Endothelial cell of umbilical vein (primary cell): ENCODE measurements around the gene GABBR2. TPM values are rescaled to one million over a fixed set of nuclear protein-coding genes. Genes with fewer than 3 reads are reported as not detected.

Source experiments
- BruUV-seq: library from RNA; stranded (reverse); fragments of 400-500 nt; replicated peaks from 2 replicates; lab custom pipeline; 2021; lab: Mats Ljungman, UMichigan
- CTCF ChIA-PET: fragments of 300-600, 350-600 bp; sonication (Branson Sonifier 250); formaldehyde crosslinking; loops from one replicate; lab custom pipeline; 2021; ENCODE audit warnings: antibody characterized with exemption, inconsistent platforms; lab: Charles Lee
- POLR2A ChIA-PET: fragments of 300-600, 350-600 bp; sonication (Branson Sonifier 250); formaldehyde crosslinking; loops from one replicate; lab custom pipeline; 2021; ENCODE audit warnings: antibody characterized with exemption, inconsistent platforms; lab: Charles Lee
- DNase-seq: peaks from one replicate; pipeline ENCODE4 v3.0.0-alpha.2; 2011; ENCODE audit warnings: low read depth, low spot score
- FAIRE-seq: peaks from 2 replicates; lab custom pipeline; 2011; peaks lifted over from hg19 to GRCh38; lab: Jason Lieb, UNC
- H2AFZ ChIP-seq: 2 replicates; pipeline ENCODE4 v1.6.0; 2012; ENCODE audit warnings: low read depth, low read length, control low read depth, inconsistent platforms
- H3K27ac ChIP-seq: 2 replicates; pipeline ENCODE4 v1.5.1; 2011; ENCODE audit warnings: low read depth, mild to moderate bottlenecking, control low read depth, low read length, moderate library complexity; ENCODE audit not compliant: insufficient read depth
- H3K27me3 ChIP-seq, 2 experiments: 2 replicates each; pipeline versions ENCODE4 v1.6.0 to v1.6.1; 2011; ENCODE audit warnings: low read length in 2 of 2, mixed read lengths in 1 of 2; ENCODE audit not compliant: control insufficient read depth in 2 of 2, insufficient read depth in 2 of 2
- H3K36me3 ChIP-seq, 2 experiments: 2 replicates in 1 of 2; 3 replicates in 1 of 2; pipeline ENCODE4 v1.5.1; 2011; ENCODE audit warnings: low read length in 2 of 2, mild to moderate bottlenecking in 1 of 2, moderate library complexity in 1 of 2; ENCODE audit not compliant: control insufficient read depth in 2 of 2, insufficient read depth in 2 of 2; ENCODE audit errors: extremely low read depth in 1 of 2
- H3K4me1 ChIP-seq: 3 replicates; pipeline ENCODE4 v1.5.1; 2011; ENCODE audit warnings: mild to moderate bottlenecking, low read length; ENCODE audit not compliant: control insufficient read depth, insufficient read depth; ENCODE audit errors: extremely low read depth
- H3K4me2 ChIP-seq: 2 replicates; pipeline ENCODE4 v1.6.1; 2011; ENCODE audit warnings: low read length, control low read depth, mixed read lengths; ENCODE audit not compliant: insufficient read depth
- H3K4me3 ChIP-seq, 3 experiments: fragments of 200-600 bp in 1 of 3; sonication (generic), shearing (Covaris generic) in 1 of 3; replicated peaks in 1 of 3; 2 replicates each; pipeline ENCODE4 v1.5.1; 2011 to 2016; ENCODE audit warnings: control low read depth in 3 of 3, low read length in 3 of 3, mild to moderate bottlenecking in 2 of 3, inconsistent platforms in 1 of 3, low read depth in 1 of 3, moderate library complexity in 1 of 3; ENCODE audit not compliant: insufficient read depth in 1 of 3
- H3K79me2 ChIP-seq: 2 replicates; pipeline ENCODE4 v1.6.0; 2012; ENCODE audit warnings: low read length, inconsistent platforms; ENCODE audit not compliant: control insufficient read depth, insufficient read depth
- H3K9ac ChIP-seq: replicated peaks from 2 replicates; pipeline ENCODE3; 2011; ENCODE audit warnings: low read length, control low read depth; ENCODE audit not compliant: insufficient read depth; ENCODE audit errors: extremely low read depth
- H3K9me1 ChIP-seq: replicated peaks from 3 replicates; pipeline ENCODE4 v1.6.0; 2011; ENCODE audit warnings: mild to moderate bottlenecking, low read length; ENCODE audit not compliant: control insufficient read depth, insufficient read depth; ENCODE audit errors: extremely low read depth
- H3K9me3 ChIP-seq: replicated peaks from 2 replicates; pipeline ENCODE4 v1.5.1; 2012; ENCODE audit warnings: low read length, inconsistent platforms; ENCODE audit not compliant: control insufficient read depth, insufficient read depth
- H4K20me1 ChIP-seq: replicated peaks from 2 replicates; pipeline ENCODE3; 2011; ENCODE audit warnings: mild to moderate bottlenecking, low read length; ENCODE audit not compliant: control insufficient read depth, insufficient read depth; ENCODE audit errors: extremely low read depth
- EZH2 ChIP-seq: IDR thresholded peaks from 2 replicates; pipeline ENCODE4 v1.6.1; 2012; ENCODE audit warnings: borderline replicate concordance, low read depth, mild to moderate bottlenecking, moderate library complexity, low read length, inconsistent platforms; ENCODE audit not compliant: severe bottlenecking
- FOS ChIP-seq: IDR thresholded peaks from 2 replicates; pipeline ENCODE4 v1.6.1; 2011; ENCODE audit warnings: mild to moderate bottlenecking, low read length, moderate library complexity, borderline replicate concordance; ENCODE audit not compliant: insufficient read depth
- GATA2 ChIP-seq: IDR thresholded peaks from 2 replicates; pipeline ENCODE4 v1.7.0; 2011; ENCODE audit warnings: low read depth, mild to moderate bottlenecking, moderate library complexity, mixed read lengths, low read length; ENCODE audit not compliant: insufficient read length, insufficient read depth
- JUN ChIP-seq: IDR thresholded peaks from 2 replicates; pipeline ENCODE4 v1.6.1; 2011; ENCODE audit warnings: borderline replicate concordance, low read depth; ENCODE audit not compliant: insufficient read length, insufficient read depth
- MYC ChIP-seq: IDR thresholded peaks from one replicate; pipeline ENCODE4 v1.6.1; 2011; ENCODE audit warnings: mild to moderate bottlenecking, low read depth, low read length
- POLR2A ChIP-seq: IDR thresholded peaks from 2 replicates; pipeline ENCODE4 v1.6.1; 2012; ENCODE audit warnings: low read depth, mild to moderate bottlenecking, control low read depth, low read length
- POLR2AphosphoS5 ChIP-seq: IDR thresholded peaks from 2 replicates; pipeline ENCODE4 v1.6.1; 2012; ENCODE audit warnings: low read depth, mild to moderate bottlenecking, control low read depth, low read length, moderate library complexity; ENCODE audit not compliant: insufficient read depth
- dilution Hi-C: fragments of 300-500 bp; cut with MboI; formaldehyde crosslinking; loops from one replicate; pipeline ENCODE4 v1.15.0; 2019; ENCODE audit warnings: low sequenced_read_pairs; ENCODE audit not compliant: extremely low pct_ligation_motif_present
- intact Hi-C: fragments of 100-400 bp; cut with micrococcal nuclease; formaldehyde crosslinking; loops from one replicate; pipeline ENCODE4 v1.10.0; 2022
- polyA plus RNA-seq, 4 experiments: library from polyadenylated mRNA; depleted of rRNA in 3 of 4; stranded (reverse) in 3 of 4; unstranded in 1 of 4; fragments of >200 nt; gene quantifications; 2 replicates each; pipeline versions ENCODE4 v1.2.1 to v1.2.3, GENCODE V29; 2011 to 2012; ENCODE audit warnings: missing spikeins in 1 of 4
- total RNA-seq: library from RNA; stranded (reverse); gene quantifications from 2 replicates; pipeline ENCODE4 v1.2.3, GENCODE V29; 2021
- TF ChIP-seq, protein P1 (sequence below), 2 donors: IDR thresholded peaks; 1 replicate in 1 of 2; 2 replicates in 1 of 2; pipeline ENCODE4 v1.5.1; 2011; ENCODE audit warnings: low read length in 2 of 2, mild to moderate bottlenecking in 2 of 2, moderate library complexity in 2 of 2, control low read depth in 1 of 2, inconsistent platforms in 1 of 2, low read depth in 1 of 2; ENCODE audit not compliant: insufficient read depth in 1 of 2; ENCODE audit errors: extremely low read depth in 1 of 2
- TF ChIP-seq, protein P2 (sequence below): IDR thresholded peaks from 2 replicates; pipeline ENCODE4 v1.6.1; 2011; ENCODE audit not compliant: insufficient read depth, insufficient read length

GABBR2 gene
- total and polyA plus RNA-seq, 2 donors (not counting 3 experiments of a cell fraction or from before 2014, with no cell fraction given), result 1.1 to 9.2 TPM

DNA sequence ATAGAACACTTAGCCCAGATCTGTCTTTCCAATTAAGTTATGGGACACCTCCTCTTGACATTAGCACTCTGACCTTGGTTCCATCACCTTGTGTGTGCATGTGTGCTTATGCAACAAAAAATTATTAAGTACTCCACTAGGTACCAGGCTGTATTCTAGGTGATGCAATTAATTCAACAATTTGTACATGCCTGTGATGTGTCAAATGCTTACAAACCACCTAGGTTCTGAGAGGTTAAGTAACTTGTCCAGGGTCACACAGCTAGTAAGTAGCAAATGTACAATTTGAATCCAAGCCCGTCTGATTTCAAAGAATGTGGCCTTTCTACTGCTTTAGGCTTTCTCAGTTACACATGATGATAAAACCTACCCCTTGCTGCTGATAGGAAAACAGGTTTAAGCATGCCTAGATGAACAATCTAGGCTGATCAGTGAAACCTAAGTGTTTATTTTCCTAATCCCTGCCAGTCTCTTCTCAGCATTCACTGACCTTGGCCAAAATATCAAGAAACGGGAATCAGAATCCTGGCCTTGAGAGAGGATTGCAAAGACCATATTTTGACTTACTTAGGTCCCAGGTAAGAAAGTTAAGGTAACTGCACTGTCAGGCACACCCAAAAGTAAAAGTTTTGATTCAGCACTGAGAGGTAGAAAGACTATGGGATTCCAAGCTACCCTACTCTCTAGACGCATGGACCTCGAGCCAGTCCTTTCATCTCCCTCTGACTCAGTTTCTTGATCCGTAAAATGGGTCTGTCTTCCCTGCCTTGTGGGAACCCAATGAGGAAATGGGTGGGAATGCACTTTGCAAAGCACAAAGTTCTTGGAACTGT lies 454.3 kb downstream of the GABBR2 start:
- Histone ChIP-seq H3K36me3 (no peaks in the 10 kb centered on the region), H3K4me3 (peak overlapping the region; percentile 67 to 81 (median 80)), H4K20me1 (no peaks in the 10 kb centered on the region), H3K9me1 (no peaks in the 10 kb centered on the region), H3K4me1 (peaks cover 22% of the 10 kb centered on the region), H3K4me2 (peak overlapping the region; percentile 80), H3K27ac (no peak overlapping the region), H3K27me3 (no peaks in the 10 kb centered on the region), H2AFZ (peak overlapping the region; percentile 89), H3K9ac (peak overlapping the region; percentile 72), H3K79me2 (peaks cover 19% of the 10 kb centered on the region), H3K9me3 (no peaks in the 10 kb centered on the region)
- FAIRE-seq, result no peak
- CTCF ChIA-PET, result interaction anchor here (0.6 to 5.1 kb wide), 11 partner anchors 9 to 521 kb away, joined by 3 to 37 read pairs (median 5); partner anchors contain the start of gene TRMO
- BruUV-seq, result no TSS peak
- TF ChIP-seq POLR2AphosphoS5 (no peak), EZH2 (no peak)
- DNase-seq, result no peak
- dilution Hi-C loops (no loop called here), intact Hi-C loops (loop anchor here (1.0 to 2.0 kb wide), 2 partner anchors 180 to 331 kb away; no protein-coding TSS in a partner anchor)
- POLR2A ChIA-PET, result no interaction called here

- CTCF ChIA-PET, result interaction anchor here (0.6 to 5.1 kb wide), 2 partner anchors 49 to 450 kb away, joined by 3 to 37 read pairs; no protein-coding TSS in a partner anchor
- DNase-seq, result no peak
- intact Hi-C loops (no loop called here), dilution Hi-C loops (no loop called here)
- H3K4me3 ChIP-seq, result no peak overlapping the region
- no peak for TF ChIP-seq JUN
- TF ChIP-seq, protein P1, sequence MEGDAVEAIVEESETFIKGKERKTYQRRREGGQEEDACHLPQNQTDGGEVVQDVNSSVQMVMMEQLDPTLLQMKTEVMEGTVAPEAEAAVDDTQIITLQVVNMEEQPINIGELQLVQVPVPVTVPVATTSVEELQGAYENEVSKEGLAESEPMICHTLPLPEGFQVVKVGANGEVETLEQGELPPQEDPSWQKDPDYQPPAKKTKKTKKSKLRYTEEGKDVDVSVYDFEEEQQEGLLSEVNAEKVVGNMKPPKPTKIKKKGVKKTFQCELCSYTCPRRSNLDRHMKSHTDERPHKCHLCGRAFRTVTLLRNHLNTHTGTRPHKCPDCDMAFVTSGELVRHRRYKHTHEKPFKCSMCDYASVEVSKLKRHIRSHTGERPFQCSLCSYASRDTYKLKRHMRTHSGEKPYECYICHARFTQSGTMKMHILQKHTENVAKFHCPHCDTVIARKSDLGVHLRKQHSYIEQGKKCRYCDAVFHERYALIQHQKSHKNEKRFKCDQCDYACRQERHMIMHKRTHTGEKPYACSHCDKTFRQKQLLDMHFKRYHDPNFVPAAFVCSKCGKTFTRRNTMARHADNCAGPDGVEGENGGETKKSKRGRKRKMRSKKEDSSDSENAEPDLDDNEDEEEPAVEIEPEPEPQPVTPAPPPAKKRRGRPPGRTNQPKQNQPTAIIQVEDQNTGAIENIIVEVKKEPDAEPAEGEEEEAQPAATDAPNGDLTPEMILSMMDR (IDR thresholded peaks at IDR 0.05; ENCODE audit: extremely low read depth in 1 of 2, insufficient read depth in 1 of 2, low read depth in 1 of 2, low read length in 2 of 2), result no peak
- TF ChIP-seq, protein P2, sequence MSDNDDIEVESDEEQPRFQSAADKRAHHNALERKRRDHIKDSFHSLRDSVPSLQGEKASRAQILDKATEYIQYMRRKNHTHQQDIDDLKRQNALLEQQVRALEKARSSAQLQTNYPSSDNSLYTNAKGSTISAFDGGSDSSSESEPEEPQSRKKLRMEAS, result no peak
- no peak for TF ChIP-seq POLR2A
- no peak for TF ChIP-seq FOS
- no peak for TF ChIP-seq MYC
- TF ChIP-seq POLR2AphosphoS5, result no peak
- no peak for TF ChIP-seq EZH2
- TF ChIP-seq GATA2, result no peak
- H3K9me1 ChIP-seq, result no peaks in the 10 kb centered on the region
- H3K79me2 ChIP-seq, result peaks cover 19% of the 10 kb centered on the region
- no peak overlapping the region for H3K9ac ChIP-seq
- no peak overlapping the region for H3K4me2 ChIP-seq
- no peaks in the 10 kb centered on the region for H3K9me3 ChIP-seq
- H3K27me3 ChIP-seq, result no peaks in the 10 kb centered on the region
- POLR2A ChIA-PET, result no interaction called here
- H3K36me3 ChIP-seq, result no peaks in the 10 kb centered on the region
- BruUV-seq, result no TSS peak
- H3K27ac ChIP-seq, result no peak overlapping the region
- no peak for FAIRE-seq
- no peak overlapping the region for H2AFZ ChIP-seq
- H4K20me1 ChIP-seq, result no peaks in the 10 kb centered on the region
- peaks cover 31% of the 10 kb centered on the region for H3K4me1 ChIP-seq
These were observed 455.2 kb downstream of the GABBR2 start for GRCh38 chr9:98253565-98253964.
